ENCODE results near the gene GABRD. TPM values are rescaled to one million over a fixed set of nuclear protein-coding genes. Genes with fewer than 3 reads are reported as not detected.

Gene GABRD
- total and polyA plus RNA-seq, 2 donors (not counting 3 experiments of a cell fraction or from before 2014, with no cell fraction given): not detected

DNA sequence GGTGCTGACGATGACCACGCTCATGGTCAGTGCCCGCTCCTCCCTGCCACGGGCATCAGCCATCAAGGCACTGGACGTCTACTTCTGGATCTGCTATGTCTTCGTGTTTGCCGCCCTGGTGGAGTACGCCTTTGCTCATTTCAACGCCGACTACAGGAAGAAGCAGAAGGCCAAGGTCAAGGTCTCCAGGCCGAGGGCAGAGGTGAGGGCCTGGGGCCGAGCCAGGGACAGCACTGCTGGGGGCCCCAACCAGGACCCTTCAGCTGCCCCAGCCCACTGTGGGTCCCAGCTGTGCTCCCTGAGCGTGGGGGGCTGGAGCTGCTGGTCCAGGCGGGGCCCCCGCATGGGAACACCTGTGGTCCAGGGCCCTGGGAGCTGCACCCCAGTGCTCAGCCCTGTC lies 10.4 kb downstream of the GABRD start:
- no peak for FAIRE-seq
- CTCF ChIA-PET: interaction anchor here (4.7 kb wide), 1 partner anchor 15 kb away, joined by 19 read pairs; no protein-coding TSS in a partner anchor

More for the DNA sequence above, 10.4 kb downstream of the GABRD start:
- dilution Hi-C loops (cut with MboI; ENCODE audit: extremely low pct_ligation_motif_present, low sequenced_read_pairs): no loop called here
- H3K9me3 ChIP-seq (replicated peaks; ENCODE audit: control insufficient read depth, insufficient read depth, low read length): no peaks in the 10 kb centered on the region
- no peaks in the 10 kb centered on the region for H4K20me1 ChIP-seq (replicated peaks; ENCODE audit: control insufficient read depth, extremely low read depth, insufficient read depth, low read length)
- no peaks in the 10 kb centered on the region for H3K79me2 ChIP-seq (ENCODE audit: control insufficient read depth, insufficient read depth, low read length)
- H3K36me3 ChIP-seq (ENCODE audit: control insufficient read depth in 2 of 2, extremely low read depth in 1 of 2, insufficient read depth in 2 of 2, low read length in 2 of 2): no peaks in the 10 kb centered on the region
- no peak overlapping the region for H3K4me3 ChIP-seq (replicated peaks in 1 of 3; ENCODE audit: insufficient read depth in 1 of 3, low read depth in 1 of 3, low read length in 3 of 3)
- POLR2A ChIA-PET: no interaction called here
- no peak overlapping the region for H3K27ac ChIP-seq (ENCODE audit: insufficient read depth, low read depth, low read length)
- no peak for DNase-seq (ENCODE audit: low read depth, low spot score)
- no peak for TF ChIP-seq POLR2AphosphoS5 (IDR thresholded peaks at IDR 0.05; ENCODE audit: insufficient read depth, low read depth, low read length)
- TF ChIP-seq EZH2 (IDR thresholded peaks at IDR 0.05; ENCODE audit: borderline replicate concordance, low read depth, low read length, severe bottlenecking): no peak
- no peak for TF ChIP-seq MAX (IDR thresholded peaks at IDR 0.05; ENCODE audit: insufficient read depth, insufficient read length)
- no peak for TF ChIP-seq MYC (IDR thresholded peaks at IDR 0.05; ENCODE audit: low read depth, low read length)
- no peak for TF ChIP-seq FOS (IDR thresholded peaks at IDR 0.05; ENCODE audit: borderline replicate concordance, insufficient read depth, low read length)
- TF ChIP-seq JUN (IDR thresholded peaks at IDR 0.05; ENCODE audit: borderline replicate concordance, insufficient read depth, insufficient read length, low read depth): no peak
- no peak for TF ChIP-seq POLR2A (IDR thresholded peaks at IDR 0.05; ENCODE audit: low read depth, low read length)
- TF ChIP-seq GATA2 (IDR thresholded peaks at IDR 0.05; ENCODE audit: insufficient read depth, insufficient read length, low read depth, low read length): no peak
- TF ChIP-seq, protein P1, sequence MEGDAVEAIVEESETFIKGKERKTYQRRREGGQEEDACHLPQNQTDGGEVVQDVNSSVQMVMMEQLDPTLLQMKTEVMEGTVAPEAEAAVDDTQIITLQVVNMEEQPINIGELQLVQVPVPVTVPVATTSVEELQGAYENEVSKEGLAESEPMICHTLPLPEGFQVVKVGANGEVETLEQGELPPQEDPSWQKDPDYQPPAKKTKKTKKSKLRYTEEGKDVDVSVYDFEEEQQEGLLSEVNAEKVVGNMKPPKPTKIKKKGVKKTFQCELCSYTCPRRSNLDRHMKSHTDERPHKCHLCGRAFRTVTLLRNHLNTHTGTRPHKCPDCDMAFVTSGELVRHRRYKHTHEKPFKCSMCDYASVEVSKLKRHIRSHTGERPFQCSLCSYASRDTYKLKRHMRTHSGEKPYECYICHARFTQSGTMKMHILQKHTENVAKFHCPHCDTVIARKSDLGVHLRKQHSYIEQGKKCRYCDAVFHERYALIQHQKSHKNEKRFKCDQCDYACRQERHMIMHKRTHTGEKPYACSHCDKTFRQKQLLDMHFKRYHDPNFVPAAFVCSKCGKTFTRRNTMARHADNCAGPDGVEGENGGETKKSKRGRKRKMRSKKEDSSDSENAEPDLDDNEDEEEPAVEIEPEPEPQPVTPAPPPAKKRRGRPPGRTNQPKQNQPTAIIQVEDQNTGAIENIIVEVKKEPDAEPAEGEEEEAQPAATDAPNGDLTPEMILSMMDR (IDR thresholded peaks at IDR 0.05; ENCODE audit: extremely low read depth in 1 of 2, insufficient read depth in 1 of 2, low read depth in 1 of 2, low read length in 2 of 2): no peak
- no peaks in the 10 kb centered on the region for H3K4me1 ChIP-seq (ENCODE audit: control insufficient read depth, extremely low read depth, insufficient read depth, low read length)
- intact Hi-C loops (cut with micrococcal nuclease): no loop called here
- no TSS peak for BruUV-seq (replicated peaks)
- no peak overlapping the region for H3K9ac ChIP-seq (replicated peaks; ENCODE audit: extremely low read depth, insufficient read depth, low read length)
- no peaks in the 10 kb centered on the region for H3K9me1 ChIP-seq (replicated peaks; ENCODE audit: control insufficient read depth, extremely low read depth, insufficient read depth, low read length)
- no peaks in the 10 kb centered on the region for H3K27me3 ChIP-seq (ENCODE audit: control insufficient read depth in 2 of 2, insufficient read depth in 2 of 2, low read length in 2 of 2)
- H2AFZ ChIP-seq (ENCODE audit: low read depth, low read length): no peak overlapping the region
- H3K4me2 ChIP-seq (ENCODE audit: insufficient read depth, low read length): no peak overlapping the region

Data from endothelial cell of umbilical vein (primary cell).